ENCODE measurements around the gene NAB1.
A peak's percentile ranks its signal among the peaks of the same experiment; 100 is the strongest.
"Not testable (repeated sequence)": the region's sequence is repeated elsewhere in the genome, so short reads cannot be mapped to it uniquely, and the experiment has no call there.

The NAB1 gene

GRCh38 chr2:190698895-190699294 is 50.0 kb downstream of the NAB1 start:
- peak; percentile 49 for TF ChIP-seq CTCF (IDR thresholded peaks at IDR 0.05; ENCODE audit: low read length, missing control alignments)
- DNase-seq (ENCODE audit: low read depth), result peak; percentile 25
- H3K4me3 ChIP-seq (replicated peaks; ENCODE audit: low read depth, low read length), result no peak overlapping the region

GRCh38 chr2:190701586-190701985 is 52.7 kb downstream of the NAB1 start:
- TF ChIP-seq CTCF (IDR thresholded peaks at IDR 0.05; ENCODE audit: low read length, missing control alignments), result no peak
- DNase-seq (ENCODE audit: low read depth), result no peak
- H3K4me3 ChIP-seq (replicated peaks; ENCODE audit: low read depth, low read length), result no peak overlapping the region

- no peak for DNase-seq (ENCODE audit: low read depth)
- no peak for TF ChIP-seq CTCF (IDR thresholded peaks at IDR 0.05; ENCODE audit: low read length, missing control alignments)
- H3K4me3 ChIP-seq (replicated peaks; ENCODE audit: low read depth, low read length), result no peak overlapping the region
These were observed 56.4 kb downstream of the NAB1 start for GRCh38 chr2:190705280-190705679.

- no peak for TF ChIP-seq CTCF (IDR thresholded peaks at IDR 0.05; ENCODE audit: low read length, missing control alignments)
- no peak overlapping the region for H3K4me3 ChIP-seq (replicated peaks; ENCODE audit: low read depth, low read length)
- no peak for DNase-seq (ENCODE audit: low read depth)
These were observed 58.8 kb downstream of the NAB1 start for GRCh38 chr2:190707726-190708125.

GRCh38 chr2:190708650-190709049 is 59.8 kb downstream of the NAB1 start:
- H3K4me3 ChIP-seq (replicated peaks; ENCODE audit: low read depth, low read length); DNase-seq (ENCODE audit: low read depth): not testable (repeated sequence)

- DNase-seq (ENCODE audit: low read depth), result no peak
- no peak overlapping the region for H3K4me3 ChIP-seq (replicated peaks; ENCODE audit: low read depth, low read length)
- no peak for TF ChIP-seq CTCF (IDR thresholded peaks at IDR 0.05; ENCODE audit: low read length, missing control alignments)
These were observed 62.2 kb downstream of the NAB1 start for GRCh38 chr2:190711069-190711468.

GRCh38 chr2:190713471-190713870 is 64.6 kb downstream of the NAB1 start:
- no peak for TF ChIP-seq CTCF (IDR thresholded peaks at IDR 0.05; ENCODE audit: low read length, missing control alignments)
- no peak overlapping the region for H3K4me3 ChIP-seq (replicated peaks; ENCODE audit: low read depth, low read length)
- no peak for DNase-seq (ENCODE audit: low read depth)

- peak; percentile 19 for DNase-seq (ENCODE audit: low read depth)
- TF ChIP-seq CTCF (IDR thresholded peaks at IDR 0.05; ENCODE audit: low read length, missing control alignments), result no peak
- no peak overlapping the region for H3K4me3 ChIP-seq (replicated peaks; ENCODE audit: low read depth, low read length)
These were observed 66.1 kb downstream of the NAB1 start for GRCh38 chr2:190714958-190715357.
